H1 (cell line): ENCODE results near the gene WFDC1. TPM values are rescaled to one million over a fixed set of nuclear protein-coding genes. Genes with fewer than 3 reads are reported as not detected.

ENCODE experiments used
- CREB1 ChIP-seq: IDR thresholded peaks from 2 replicates; pipeline ENCODE4 v1.6.1; 2012; ENCODE audit warnings: inconsistent platforms
- GABPA ChIP-seq: IDR thresholded peaks from 2 replicates; pipeline ENCODE4 v1.6.1; 2011; ENCODE audit warnings: mild to moderate bottlenecking, low read length, moderate library complexity, borderline replicate concordance; ENCODE audit not compliant: insufficient read depth
- MAFK ChIP-seq: IDR thresholded peaks from 2 replicates; pipeline ENCODE4 v1.6.1; 2012; ENCODE audit warnings: low read depth, mild to moderate bottlenecking, improper control_type of control experiment, low read length
- POU5F1 ChIP-seq: IDR thresholded peaks from 2 replicates; pipeline ENCODE4 v1.6.1; 2011; ENCODE audit warnings: low read depth, mild to moderate bottlenecking, low read length, moderate library complexity
- SIRT6 ChIP-seq: IDR thresholded peaks from one replicate; pipeline ENCODE4 v1.7.1; 2012; ENCODE audit warnings: low read length, inconsistent platforms
- SP1 ChIP-seq: IDR thresholded peaks from 2 replicates; pipeline ENCODE4 v1.6.1; 2011; ENCODE audit warnings: low read depth, low read length
- SP4 ChIP-seq: IDR thresholded peaks from 2 replicates; pipeline ENCODE4 v1.6.1; 2012; ENCODE audit warnings: low read length, inconsistent platforms
- polyA plus RNA-seq, 7 experiments: library from polyadenylated mRNA; depleted of rRNA in 3 of 7; stranded (reverse) in 5 of 7; unstranded in 2 of 7; fragments of >200 nt in 5 of 7; fragments of 200-250 nt in 2 of 7; gene quantifications; 1 replicate in 5 of 7; 2 replicates in 1 of 7; 4 replicates in 1 of 7; pipeline versions ENCODE4 v1.2.1 to v1.2.3, GENCODE V29; 2011 to 2013; ENCODE audit warnings: missing spikeins in 2 of 7, mixed read lengths in 2 of 7
- total RNA-seq: library from RNA; stranded (reverse); fragmentation: NEBNext Ultra II Directional; extraction: Animal tissue kit (Norgen Biotek cat#: 25700); gene quantifications from 2 replicates; pipeline ENCODE4 v1.2.1, GENCODE V29; 2021

WFDC1 gene
- total and polyA plus RNA-seq, 2 of the 8 experiments (the other 6 are each of a cell fraction or from before 2014, with no cell fraction given) = 0.70 to 1.1 TPM

DNA sequence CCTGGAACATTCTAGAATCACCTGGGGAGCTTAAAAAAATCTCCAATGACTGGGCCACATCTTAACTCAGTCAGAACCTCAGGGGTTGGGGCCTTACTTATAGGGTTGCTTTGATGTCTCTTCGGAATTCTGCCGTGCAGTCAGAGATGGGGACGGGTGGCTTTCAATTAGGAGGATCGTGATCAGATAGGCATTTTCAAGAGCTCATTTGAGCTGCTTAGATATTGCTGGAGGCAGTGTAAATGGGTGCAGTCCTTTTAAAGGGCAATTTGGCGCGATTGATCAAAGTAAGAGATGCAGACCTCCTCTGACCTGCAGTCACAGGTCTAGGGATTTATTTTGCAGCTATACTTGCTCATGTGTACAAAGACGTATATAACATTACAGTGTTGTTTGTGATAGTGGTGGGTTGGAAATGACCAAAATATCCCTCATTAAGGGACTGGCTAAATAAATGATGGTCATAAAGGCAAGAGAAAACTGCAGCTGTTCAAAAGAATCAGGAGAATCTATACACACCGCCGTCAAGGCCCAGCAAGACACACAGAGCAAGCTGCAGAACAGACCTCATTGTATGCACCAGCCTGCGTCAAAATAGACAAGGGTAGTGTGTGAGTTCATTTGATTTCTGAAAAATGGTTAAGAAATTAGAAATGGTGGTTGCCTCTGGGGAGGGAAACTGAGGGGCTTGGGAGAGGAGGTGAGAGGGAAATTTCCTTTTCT, 48.6 kb upstream of the WFDC1 start (continued):
- TF ChIP-seq CREB1 (no peak), GABPA (no peak), MAFK (no peak), SP1 (no peak), SIRT6 (no peak), SP4 (no peak), POU5F1 (no peak)
